GM23338 (cell line): ENCODE results near the gene AKAP7. TPM values are rescaled to one million over a fixed set of nuclear protein-coding genes. Genes with fewer than 3 reads are reported as not detected.

Source experiments
- ATAC-seq: fragments of 200-7000 bp; cut with Tn5 transposase; 3 replicates; pipeline ENCODE4 v1.9.1; 2020
- DNase-seq: peaks from one replicate; pipeline ENCODE4 v3.0.0-alpha.2; 2015; ENCODE audit warnings: low spot score
- H2AFZ ChIP-seq: fragments of 200-600 bp; sonication (generic); 2 replicates; pipeline ENCODE4 v1.8.0; 2016; ENCODE audit warnings: antibody characterized with exemption, mild to moderate bottlenecking, moderate library complexity
- H3F3A ChIP-seq: fragments of 200-600 bp; sonication (generic); replicated peaks from 2 replicates; pipeline ENCODE4 v1.8.0; 2017; ENCODE audit warnings: antibody characterized with exemption, mixed run types, low read depth
- H3K27ac ChIP-seq: fragments of 200-600 bp; sonication (generic); 2 replicates; pipeline ENCODE4 v1.6.1; 2016; ENCODE audit warnings: low read depth
- H3K27me3 ChIP-seq: fragments of 200-600 bp; sonication (generic); 2 replicates; pipeline ENCODE4 v1.8.0; 2016; ENCODE audit warnings: mild to moderate bottlenecking, mixed run types, moderate library complexity; ENCODE audit not compliant: insufficient read depth
- H3K36me3 ChIP-seq: fragments of 200-600 bp; sonication (generic); 2 replicates; pipeline ENCODE4 v1.8.0; 2016; ENCODE audit warnings: mild to moderate bottlenecking; ENCODE audit not compliant: insufficient read depth
- H3K4me1 ChIP-seq: fragments of 200-600 bp; sonication (generic); 2 replicates; pipeline ENCODE4 v1.8.0; 2016; ENCODE audit warnings: mild to moderate bottlenecking, moderate library complexity; ENCODE audit not compliant: insufficient read depth
- H3K4me2 ChIP-seq: fragments of 200-600 bp; sonication (generic); 2 replicates; pipeline ENCODE4 v1.7.1; 2017; ENCODE audit warnings: mixed run types
- H3K4me3 ChIP-seq: fragments of 200-600 bp; sonication (generic); 2 replicates; pipeline ENCODE4 v1.6.1; 2016; ENCODE audit warnings: mixed run types
- H3K79me2 ChIP-seq: fragments of 200-600 bp; sonication (generic); replicated peaks from 2 replicates; pipeline ENCODE4 v1.8.0; 2017; ENCODE audit warnings: mild to moderate bottlenecking; ENCODE audit not compliant: insufficient read depth
- H3K9me2 ChIP-seq: fragments of 200-600 bp; sonication (generic); 2 replicates; pipeline ENCODE4 v1.8.0; 2017; ENCODE audit not compliant: insufficient read depth
- H4K20me1 ChIP-seq: fragments of 200-600 bp; sonication (generic); replicated peaks from 2 replicates; pipeline ENCODE4 v1.8.0; 2017; ENCODE audit warnings: mild to moderate bottlenecking; ENCODE audit not compliant: insufficient read depth
- H3K27ac Mint-ChIP-seq: 2 replicates; pipeline ENCODE4 v1.8.0; 2020; ENCODE audit warnings: inconsistent platforms, mild to moderate bottlenecking, moderate library complexity, mixed read lengths
- H3K27me3 Mint-ChIP-seq: 3 replicates; pipeline ENCODE4 v1.8.0; 2022; ENCODE audit warnings: low read depth, mild to moderate bottlenecking, moderate library complexity, mixed read lengths, inconsistent platforms; ENCODE audit not compliant: insufficient read depth, poor library complexity
- H3K36me3 Mint-ChIP-seq: 3 replicates; pipeline ENCODE4 v1.8.0; 2021; ENCODE audit warnings: low read depth, mild to moderate bottlenecking, inconsistent platforms, moderate library complexity, mixed read lengths
- H3K4me1 Mint-ChIP-seq: 3 replicates; pipeline ENCODE4 v1.8.0; 2020; ENCODE audit warnings: mild to moderate bottlenecking, inconsistent platforms, mixed read lengths
- H3K4me3 Mint-ChIP-seq: 3 replicates; pipeline ENCODE4 v1.8.0; 2021; ENCODE audit warnings: moderate library complexity, mild to moderate bottlenecking, inconsistent platforms, mixed read lengths
- H3K9me3 Mint-ChIP-seq: 3 replicates; pipeline ENCODE4 v1.8.0; 2020; ENCODE audit warnings: moderate library complexity, mild to moderate bottlenecking, inconsistent platforms, mixed read lengths
- CREB1 ChIP-seq: fragments of 250-450 bp; sonication (Bioruptor Pico); IDR thresholded peaks from 2 replicates; pipeline ENCODE4 v1.5.0; 2020; ENCODE audit warnings: low read depth, mild to moderate bottlenecking, moderate library complexity
- EZH2 ChIP-seq: fragments of 200-600 bp; sonication (generic); IDR thresholded peaks from one replicate; pipeline ENCODE4 v1.8.0; 2017; ENCODE audit warnings: antibody characterized with exemption, mild to moderate bottlenecking, low read depth; ENCODE audit not compliant: unreplicated experiment
- EZH2phosphoT487 ChIP-seq: fragments of 200-600 bp; sonication (generic); IDR thresholded peaks from one replicate; pipeline ENCODE4 v1.8.1; 2018; ENCODE audit warnings: antibody characterized with exemption; ENCODE audit not compliant: unreplicated experiment
- JUNB ChIP-seq: IDR thresholded peaks from one replicate; pipeline ENCODE4 v1.6.1; 2016; ENCODE audit warnings: antibody characterized with exemption; ENCODE audit not compliant: unreplicated experiment
- NANOG ChIP-seq: IDR thresholded peaks from 2 replicates; pipeline ENCODE4 v1.6.1; 2016; ENCODE audit warnings: antibody characterized with exemption, borderline replicate concordance
- POLR2AphosphoS5 ChIP-seq: IDR thresholded peaks from 2 replicates; pipeline ENCODE4 v1.6.1; 2016; ENCODE audit warnings: antibody characterized with exemption, low read depth
- STAT1 ChIP-seq: IDR thresholded peaks from one replicate; pipeline ENCODE4 v1.6.1; 2016; ENCODE audit warnings: antibody characterized with exemption; ENCODE audit not compliant: unreplicated experiment
- ZNF114 ChIP-seq: fragments of 250-450 bp; sonication (Bioruptor Pico); IDR thresholded peaks from 2 replicates; pipeline ENCODE4 v1.5.0; 2020; ENCODE audit warnings: mild to moderate bottlenecking, moderate library complexity
- ZNF331 ChIP-seq: fragments of 250-450 bp; sonication (Bioruptor Pico); IDR thresholded peaks from 2 replicates; pipeline ENCODE4 v1.5.0; 2020; ENCODE audit warnings: low read depth, mild to moderate bottlenecking, moderate library complexity
- polyA plus RNA-seq: library from polyadenylated mRNA; unstranded; fragments of >200 nt; fragmentation: Nextera tagmentation; extraction: Ambion mirVana; gene quantifications from 2 replicates; pipeline ENCODE4 v1.2.1, GENCODE V29; 2016
- total RNA-seq: library from RNA; depleted of rRNA; stranded (reverse); fragments of >200 nt; shearing (Covaris generic); gene quantifications from 2 replicates; pipeline ENCODE4 v1.2.3, GENCODE V29; 2014
- TF ChIP-seq, protein P1 (sequence below): IDR thresholded peaks from one replicate; pipeline ENCODE4 v1.6.1; 2018; ENCODE audit warnings: antibody characterized with exemption; ENCODE audit not compliant: unreplicated experiment
- TF ChIP-seq, protein P2 (sequence below): fragments of 250-450 bp; sonication (Bioruptor Pico); IDR thresholded peaks from 2 replicates; pipeline ENCODE4 v1.5.0; 2020; ENCODE audit warnings: mild to moderate bottlenecking, moderate library complexity
- TF ChIP-seq, protein P3 (sequence below): IDR thresholded peaks from 2 replicates; pipeline ENCODE4 v1.6.1; 2016; ENCODE audit warnings: antibody characterized with exemption
- TF ChIP-seq, protein P4 (sequence below), 2 experiments: fragments of 200-600 bp in 1 of 2; sonication (generic) in 1 of 2; conservative IDR thresholded peaks; 2 replicates each; pipeline versions ENCODE4 v1.5.1 to v1.6.1; 2016 to 2017; ENCODE audit warnings: antibody characterized with exemption in 2 of 2, low read depth in 2 of 2, mild to moderate bottlenecking in 2 of 2, moderate library complexity in 1 of 2

Gene AKAP7
- total and polyA plus RNA-seq, 2 experiments from 2014 or later = 12.2 to 20.0 TPM

DNA sequence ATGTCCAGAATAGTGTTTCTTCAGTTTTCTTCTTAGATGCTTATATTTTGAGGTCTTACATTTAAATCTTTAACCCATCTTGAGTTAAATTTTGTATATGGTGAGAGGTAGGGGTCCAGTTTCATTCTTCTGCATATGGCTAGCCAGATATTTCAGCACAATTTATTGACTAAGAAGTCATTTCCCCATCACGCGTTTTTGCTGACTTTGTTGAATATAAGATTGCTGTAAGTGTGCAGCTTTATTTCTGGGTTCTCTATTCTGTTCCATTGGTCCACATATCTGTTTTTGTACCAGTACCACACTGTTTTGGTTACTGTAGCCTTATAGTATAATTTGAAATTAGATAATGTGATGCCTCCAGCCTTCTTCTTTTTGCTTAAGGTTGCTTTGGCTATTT lies 179.6 kb downstream of the AKAP7 start:
- TF ChIP-seq, protein P1, sequence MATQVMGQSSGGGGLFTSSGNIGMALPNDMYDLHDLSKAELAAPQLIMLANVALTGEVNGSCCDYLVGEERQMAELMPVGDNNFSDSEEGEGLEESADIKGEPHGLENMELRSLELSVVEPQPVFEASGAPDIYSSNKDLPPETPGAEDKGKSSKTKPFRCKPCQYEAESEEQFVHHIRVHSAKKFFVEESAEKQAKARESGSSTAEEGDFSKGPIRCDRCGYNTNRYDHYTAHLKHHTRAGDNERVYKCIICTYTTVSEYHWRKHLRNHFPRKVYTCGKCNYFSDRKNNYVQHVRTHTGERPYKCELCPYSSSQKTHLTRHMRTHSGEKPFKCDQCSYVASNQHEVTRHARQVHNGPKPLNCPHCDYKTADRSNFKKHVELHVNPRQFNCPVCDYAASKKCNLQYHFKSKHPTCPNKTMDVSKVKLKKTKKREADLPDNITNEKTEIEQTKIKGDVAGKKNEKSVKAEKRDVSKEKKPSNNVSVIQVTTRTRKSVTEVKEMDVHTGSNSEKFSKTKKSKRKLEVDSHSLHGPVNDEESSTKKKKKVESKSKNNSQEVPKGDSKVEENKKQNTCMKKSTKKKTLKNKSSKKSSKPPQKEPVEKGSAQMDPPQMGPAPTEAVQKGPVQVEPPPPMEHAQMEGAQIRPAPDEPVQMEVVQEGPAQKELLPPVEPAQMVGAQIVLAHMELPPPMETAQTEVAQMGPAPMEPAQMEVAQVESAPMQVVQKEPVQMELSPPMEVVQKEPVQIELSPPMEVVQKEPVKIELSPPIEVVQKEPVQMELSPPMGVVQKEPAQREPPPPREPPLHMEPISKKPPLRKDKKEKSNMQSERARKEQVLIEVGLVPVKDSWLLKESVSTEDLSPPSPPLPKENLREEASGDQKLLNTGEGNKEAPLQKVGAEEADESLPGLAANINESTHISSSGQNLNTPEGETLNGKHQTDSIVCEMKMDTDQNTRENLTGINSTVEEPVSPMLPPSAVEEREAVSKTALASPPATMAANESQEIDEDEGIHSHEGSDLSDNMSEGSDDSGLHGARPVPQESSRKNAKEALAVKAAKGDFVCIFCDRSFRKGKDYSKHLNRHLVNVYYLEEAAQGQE = no peak
- TF ChIP-seq, protein P2, sequence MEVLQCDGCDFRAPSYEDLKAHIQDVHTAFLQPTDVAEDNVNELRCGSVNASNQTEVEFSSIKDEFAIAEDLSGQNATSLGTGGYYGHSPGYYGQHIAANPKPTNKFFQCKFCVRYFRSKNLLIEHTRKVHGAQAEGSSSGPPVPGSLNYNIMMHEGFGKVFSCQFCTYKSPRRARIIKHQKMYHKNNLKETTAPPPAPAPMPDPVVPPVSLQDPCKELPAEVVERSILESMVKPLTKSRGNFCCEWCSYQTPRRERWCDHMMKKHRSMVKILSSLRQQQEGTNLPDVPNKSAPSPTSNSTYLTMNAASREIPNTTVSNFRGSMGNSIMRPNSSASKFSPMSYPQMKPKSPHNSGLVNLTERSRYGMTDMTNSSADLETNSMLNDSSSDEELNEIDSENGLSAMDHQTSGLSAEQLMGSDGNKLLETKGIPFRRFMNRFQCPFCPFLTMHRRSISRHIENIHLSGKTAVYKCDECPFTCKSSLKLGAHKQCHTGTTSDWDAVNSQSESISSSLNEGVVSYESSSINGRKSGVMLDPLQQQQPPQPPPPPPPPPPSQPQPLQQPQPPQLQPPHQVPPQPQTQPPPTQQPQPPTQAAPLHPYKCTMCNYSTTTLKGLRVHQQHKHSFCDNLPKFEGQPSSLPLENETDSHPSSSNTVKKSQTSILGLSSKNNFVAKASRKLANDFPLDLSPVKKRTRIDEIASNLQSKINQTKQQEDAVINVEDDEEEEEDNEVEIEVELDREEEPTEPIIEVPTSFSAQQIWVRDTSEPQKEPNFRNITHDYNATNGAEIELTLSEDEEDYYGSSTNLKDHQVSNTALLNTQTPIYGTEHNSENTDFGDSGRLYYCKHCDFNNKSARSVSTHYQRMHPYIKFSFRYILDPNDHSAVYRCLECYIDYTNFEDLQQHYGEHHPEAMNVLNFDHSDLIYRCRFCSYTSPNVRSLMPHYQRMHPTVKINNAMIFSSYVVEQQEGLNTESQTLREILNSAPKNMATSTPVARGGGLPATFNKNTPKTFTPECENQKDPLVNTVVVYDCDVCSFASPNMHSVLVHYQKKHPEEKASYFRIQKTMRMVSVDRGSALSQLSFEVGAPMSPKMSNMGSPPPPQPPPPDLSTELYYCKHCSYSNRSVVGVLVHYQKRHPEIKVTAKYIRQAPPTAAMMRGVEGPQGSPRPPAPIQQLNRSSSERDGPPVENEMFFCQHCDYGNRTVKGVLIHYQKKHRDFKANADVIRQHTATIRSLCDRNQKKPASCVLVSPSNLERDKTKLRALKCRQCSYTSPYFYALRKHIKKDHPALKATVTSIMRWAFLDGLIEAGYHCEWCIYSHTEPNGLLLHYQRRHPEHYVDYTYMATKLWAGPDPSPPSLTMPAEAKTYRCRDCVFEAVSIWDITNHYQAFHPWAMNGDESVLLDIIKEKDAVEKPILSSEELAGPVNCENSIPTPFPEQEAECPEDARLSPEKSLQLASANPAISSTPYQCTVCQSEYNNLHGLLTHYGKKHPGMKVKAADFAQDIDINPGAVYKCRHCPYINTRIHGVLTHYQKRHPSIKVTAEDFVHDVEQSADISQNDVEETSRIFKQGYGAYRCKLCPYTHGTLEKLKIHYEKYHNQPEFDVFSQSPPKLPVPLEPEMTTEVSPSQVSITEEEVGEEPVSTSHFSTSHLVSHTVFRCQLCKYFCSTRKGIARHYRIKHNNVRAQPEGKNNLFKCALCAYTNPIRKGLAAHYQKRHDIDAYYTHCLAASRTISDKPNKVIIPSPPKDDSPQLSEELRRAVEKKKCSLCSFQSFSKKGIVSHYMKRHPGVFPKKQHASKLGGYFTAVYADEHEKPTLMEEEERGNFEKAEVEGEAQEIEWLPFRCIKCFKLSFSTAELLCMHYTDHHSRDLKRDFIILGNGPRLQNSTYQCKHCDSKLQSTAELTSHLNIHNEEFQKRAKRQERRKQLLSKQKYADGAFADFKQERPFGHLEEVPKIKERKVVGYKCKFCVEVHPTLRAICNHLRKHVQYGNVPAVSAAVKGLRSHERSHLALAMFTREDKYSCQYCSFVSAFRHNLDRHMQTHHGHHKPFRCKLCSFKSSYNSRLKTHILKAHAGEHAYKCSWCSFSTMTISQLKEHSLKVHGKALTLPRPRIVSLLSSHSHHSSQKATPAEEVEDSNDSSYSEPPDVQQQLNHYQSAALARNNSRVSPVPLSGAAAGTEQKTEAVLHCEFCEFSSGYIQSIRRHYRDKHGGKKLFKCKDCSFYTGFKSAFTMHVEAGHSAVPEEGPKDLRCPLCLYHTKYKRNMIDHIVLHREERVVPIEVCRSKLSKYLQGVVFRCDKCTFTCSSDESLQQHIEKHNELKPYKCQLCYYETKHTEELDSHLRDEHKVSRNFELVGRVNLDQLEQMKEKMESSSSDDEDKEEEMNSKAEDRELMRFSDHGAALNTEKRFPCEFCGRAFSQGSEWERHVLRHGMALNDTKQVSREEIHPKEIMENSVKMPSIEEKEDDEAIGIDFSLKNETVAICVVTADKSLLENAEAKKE (CRISPR knock-in tag) = no peak
- TF ChIP-seq JUNB (no peak), ZNF331 (CRISPR knock-in tag) (no peak), NANOG (no peak), STAT1 (no peak), EZH2 (no peak), POLR2AphosphoS5 (no peak), CREB1 (CRISPR knock-in tag) (no peak), EZH2phosphoT487 (no peak), ZNF114 (no peak)
- TF ChIP-seq, protein P3, sequence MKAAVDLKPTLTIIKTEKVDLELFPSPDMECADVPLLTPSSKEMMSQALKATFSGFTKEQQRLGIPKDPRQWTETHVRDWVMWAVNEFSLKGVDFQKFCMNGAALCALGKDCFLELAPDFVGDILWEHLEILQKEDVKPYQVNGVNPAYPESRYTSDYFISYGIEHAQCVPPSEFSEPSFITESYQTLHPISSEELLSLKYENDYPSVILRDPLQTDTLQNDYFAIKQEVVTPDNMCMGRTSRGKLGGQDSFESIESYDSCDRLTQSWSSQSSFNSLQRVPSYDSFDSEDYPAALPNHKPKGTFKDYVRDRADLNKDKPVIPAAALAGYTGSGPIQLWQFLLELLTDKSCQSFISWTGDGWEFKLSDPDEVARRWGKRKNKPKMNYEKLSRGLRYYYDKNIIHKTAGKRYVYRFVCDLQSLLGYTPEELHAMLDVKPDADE = no peak
- TF ChIP-seq, protein P4, sequence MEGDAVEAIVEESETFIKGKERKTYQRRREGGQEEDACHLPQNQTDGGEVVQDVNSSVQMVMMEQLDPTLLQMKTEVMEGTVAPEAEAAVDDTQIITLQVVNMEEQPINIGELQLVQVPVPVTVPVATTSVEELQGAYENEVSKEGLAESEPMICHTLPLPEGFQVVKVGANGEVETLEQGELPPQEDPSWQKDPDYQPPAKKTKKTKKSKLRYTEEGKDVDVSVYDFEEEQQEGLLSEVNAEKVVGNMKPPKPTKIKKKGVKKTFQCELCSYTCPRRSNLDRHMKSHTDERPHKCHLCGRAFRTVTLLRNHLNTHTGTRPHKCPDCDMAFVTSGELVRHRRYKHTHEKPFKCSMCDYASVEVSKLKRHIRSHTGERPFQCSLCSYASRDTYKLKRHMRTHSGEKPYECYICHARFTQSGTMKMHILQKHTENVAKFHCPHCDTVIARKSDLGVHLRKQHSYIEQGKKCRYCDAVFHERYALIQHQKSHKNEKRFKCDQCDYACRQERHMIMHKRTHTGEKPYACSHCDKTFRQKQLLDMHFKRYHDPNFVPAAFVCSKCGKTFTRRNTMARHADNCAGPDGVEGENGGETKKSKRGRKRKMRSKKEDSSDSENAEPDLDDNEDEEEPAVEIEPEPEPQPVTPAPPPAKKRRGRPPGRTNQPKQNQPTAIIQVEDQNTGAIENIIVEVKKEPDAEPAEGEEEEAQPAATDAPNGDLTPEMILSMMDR (conservative IDR thresholded peaks at IDR 0.05; ENCODE audit: low read depth in 2 of 2) = no peak
- Mint-ChIP-seq H3K36me3 (peaks cover 53% of the 10 kb centered on the region), H3K4me3 (no peak overlapping the region), H3K27ac (no peak overlapping the region), H3K9me3 (peaks cover 42% of the 10 kb centered on the region), H3K27me3 (no peaks in the 10 kb centered on the region), H3K4me1 (no peaks in the 10 kb centered on the region)
- peaks cover 12% of the 10 kb centered on the region for H3K36me3 ChIP-seq
- no peak overlapping the region for H2AFZ ChIP-seq
- H3K4me3 ChIP-seq = no peak overlapping the region
- H3F3A ChIP-seq = no peaks in the 10 kb centered on the region
- H4K20me1 ChIP-seq = no peaks in the 10 kb centered on the region
- no peak overlapping the region for H3K27ac ChIP-seq
- ATAC-seq (no peak), DNase-seq (no peak)
- H3K9me2 ChIP-seq = peaks cover 4% of the 10 kb centered on the region; the same call in 1 of the 2 replicates
- no peaks in the 10 kb centered on the region for H3K79me2 ChIP-seq
- no peaks in the 10 kb centered on the region for H3K27me3 ChIP-seq
- no peaks in the 10 kb centered on the region; the same call in 1 of the 2 replicates for H3K4me1 ChIP-seq
- H3K4me2 ChIP-seq = no peak overlapping the region
